OCI-LY7 (cell line): ENCODE results near the gene KIF3A. TPM values are rescaled to one million over a fixed set of nuclear protein-coding genes. Genes with fewer than 3 reads are reported as not detected.

ENCODE experiments used
- BruUV-seq: library from RNA; stranded (reverse); fragments of 400-500 nt; replicated peaks from 2 replicates; lab custom pipeline; 2021; lab: Mats Ljungman, UMichigan
- CTCF ChIA-PET: fragments of 300-600 bp; sonication (Branson Sonifier 250); formaldehyde crosslinking; loops from one replicate; lab custom pipeline; 2022; ENCODE audit warnings: antibody characterized with exemption; ENCODE audit not compliant: unreplicated experiment; lab: Charles Lee
- POLR2A ChIA-PET: fragments of 300-600 bp; sonication (Branson Sonifier 250); formaldehyde crosslinking; loops from one replicate; lab custom pipeline; 2022; ENCODE audit warnings: antibody characterized with exemption; lab: Charles Lee
- DNase-seq: peaks from one replicate; pipeline ENCODE4 v3.0.0-alpha.2; 2015; ENCODE audit warnings: low spot score
- H2AFZ ChIP-seq: fragments of 200-600 bp; sonication (generic), shearing (Covaris generic); 2 replicates; pipeline ENCODE4 v1.6.1; 2014; ENCODE audit warnings: mild to moderate bottlenecking, antibody characterized with exemption, low read length, moderate library complexity
- H3K27ac ChIP-seq: fragments of 200-600 bp; sonication (generic); 2 replicates; pipeline ENCODE4 v1.5.1; 2014; ENCODE audit warnings: mixed run types, low read depth, mild to moderate bottlenecking, moderate library complexity, low read length, inconsistent platforms; ENCODE audit not compliant: poor library complexity, severe bottlenecking
- H3K36me3 ChIP-seq: fragments of 200-600 bp; sonication (generic); 2 replicates; pipeline ENCODE4 v1.6.1; 2014; ENCODE audit warnings: mild to moderate bottlenecking, antibody characterized with exemption, low read length, moderate library complexity, mixed read lengths; ENCODE audit not compliant: insufficient read depth
- H3K4me1 ChIP-seq: fragments of 200-600 bp; sonication (generic); 2 replicates; pipeline ENCODE4 v1.5.1; 2014; ENCODE audit warnings: mild to moderate bottlenecking, low read length; ENCODE audit not compliant: insufficient read depth, poor library complexity, severe bottlenecking
- H3K4me2 ChIP-seq: fragments of 200-600 bp; sonication (generic); 2 replicates; pipeline ENCODE4 v1.6.1; 2014; ENCODE audit warnings: mild to moderate bottlenecking, low read length
- H3K4me3 ChIP-seq: fragments of 200-600 bp; sonication (generic); 2 replicates; pipeline ENCODE4 v1.5.1; 2014; ENCODE audit warnings: mild to moderate bottlenecking, low read depth, low read length; ENCODE audit not compliant: poor library complexity, severe bottlenecking
- H3K79me2 ChIP-seq: fragments of 200-600 bp; sonication (generic); 2 replicates; pipeline ENCODE4 v1.6.1; 2016; ENCODE audit warnings: low read depth, mild to moderate bottlenecking, low read length, moderate library complexity, mixed read lengths; ENCODE audit not compliant: insufficient read depth
- H3K9me2 ChIP-seq: fragments of 200-600 bp; sonication (generic); 2 replicates; pipeline ENCODE4 v1.6.1; 2016; ENCODE audit warnings: mild to moderate bottlenecking, low read length, mixed read lengths; ENCODE audit not compliant: insufficient read depth
- H3K9me3 ChIP-seq: fragments of 200-600 bp; sonication (generic); 2 replicates; pipeline ENCODE4 v1.6.1; 2014; ENCODE audit warnings: mild to moderate bottlenecking, mixed run types, low read length, mixed read lengths
- H4K20me1 ChIP-seq: fragments of 200-600 bp; sonication (generic); 2 replicates; pipeline ENCODE4 v1.6.1; 2014; ENCODE audit warnings: mild to moderate bottlenecking, antibody characterized with exemption, low read length, moderate library complexity, mixed read lengths; ENCODE audit not compliant: insufficient read depth
- EZH2phosphoT487 ChIP-seq: fragments of 200-600 bp; sonication (generic); IDR thresholded peaks from 2 replicates; pipeline ENCODE4 v1.6.1; 2018; ENCODE audit warnings: low read depth, borderline replicate concordance, mild to moderate bottlenecking, mixed run types, antibody characterized with exemption, low read length, moderate library complexity, mixed read lengths
- intact Hi-C: fragments of 100-400 bp; cut with micrococcal nuclease; formaldehyde crosslinking; loops from one replicate; pipeline ENCODE4 v1.10.0; 2022; ENCODE audit not compliant: unreplicated experiment
- total RNA-seq, 2 experiments: library from RNA; depleted of rRNA in 1 of 2; stranded (reverse); fragments of >200 nt in 1 of 2; shearing (Covaris generic) in 1 of 2; gene quantifications; 2 replicates each; pipeline ENCODE4 v1.2.3, GENCODE V29; 2014 to 2022
- TF ChIP-seq, protein P1 (sequence below): fragments of 200-600 bp; sonication (generic); conservative IDR thresholded peaks from 2 replicates; pipeline ENCODE4 v1.5.1; 2014; ENCODE audit warnings: mild to moderate bottlenecking, antibody characterized with exemption, low read length, moderate library complexity, mixed read lengths

Gene KIF3A
- total RNA-seq, 2 experiments from 2014 or later = 6.7 to 14.2 TPM

DNA sequence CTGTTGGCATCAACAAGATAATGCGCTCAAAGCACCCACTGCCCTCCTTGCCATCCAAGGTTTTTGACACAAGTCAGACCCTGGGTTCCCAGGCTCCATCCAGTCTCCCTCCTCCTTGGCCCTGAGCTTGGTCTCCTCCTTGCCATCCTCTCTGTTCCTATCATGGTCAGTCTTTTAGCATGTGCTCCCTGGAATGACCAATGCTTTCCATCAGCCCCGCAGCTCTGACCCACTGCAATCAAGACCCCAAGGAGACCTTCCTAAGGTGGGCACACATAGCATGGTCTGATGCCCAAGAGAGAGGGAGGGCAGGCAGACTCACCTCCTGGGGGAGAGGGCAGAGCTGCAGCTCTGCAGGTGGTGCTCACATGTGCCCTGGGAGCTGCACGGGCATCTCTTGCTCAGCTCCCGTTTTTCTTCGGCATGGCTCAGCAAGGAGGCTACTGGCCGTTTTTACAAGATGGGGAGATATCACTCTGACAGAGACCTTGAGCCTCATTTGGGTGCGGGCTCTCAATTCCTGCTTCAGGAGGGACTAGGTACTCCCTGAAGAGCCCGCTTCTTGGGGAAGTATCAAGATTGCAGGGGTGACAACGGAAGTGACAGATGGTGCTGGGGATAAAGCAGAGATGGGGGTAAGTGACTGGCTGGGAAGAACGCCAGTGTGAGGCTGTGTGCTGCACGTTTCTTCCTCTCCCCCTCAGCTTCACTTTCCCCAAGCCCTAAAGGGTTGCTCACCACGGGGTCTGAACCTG is 36.4 kb upstream of the KIF3A start:
- no peak for DNase-seq
- ChIA-PET POLR2A (interaction anchor here (1.0 kb wide), 1 partner anchor 36 kb away, joined by 4 read pairs; no protein-coding TSS in a partner anchor), CTCF (no interaction called here)
- H4K20me1 ChIP-seq = no peaks in the 10 kb centered on the region
- H3K36me3 ChIP-seq = no peaks in the 10 kb centered on the region
- H3K9me3 ChIP-seq = no peaks in the 10 kb centered on the region
- no peaks in the 10 kb centered on the region for H3K9me2 ChIP-seq
- BruUV-seq = no TSS peak
- no peaks in the 10 kb centered on the region for H3K79me2 ChIP-seq
- no peak overlapping the region for H3K4me3 ChIP-seq
- H3K27ac ChIP-seq = no peak overlapping the region
- H3K4me2 ChIP-seq = no peak overlapping the region; the same call in 1 of the 2 replicates
- TF ChIP-seq, protein P1, sequence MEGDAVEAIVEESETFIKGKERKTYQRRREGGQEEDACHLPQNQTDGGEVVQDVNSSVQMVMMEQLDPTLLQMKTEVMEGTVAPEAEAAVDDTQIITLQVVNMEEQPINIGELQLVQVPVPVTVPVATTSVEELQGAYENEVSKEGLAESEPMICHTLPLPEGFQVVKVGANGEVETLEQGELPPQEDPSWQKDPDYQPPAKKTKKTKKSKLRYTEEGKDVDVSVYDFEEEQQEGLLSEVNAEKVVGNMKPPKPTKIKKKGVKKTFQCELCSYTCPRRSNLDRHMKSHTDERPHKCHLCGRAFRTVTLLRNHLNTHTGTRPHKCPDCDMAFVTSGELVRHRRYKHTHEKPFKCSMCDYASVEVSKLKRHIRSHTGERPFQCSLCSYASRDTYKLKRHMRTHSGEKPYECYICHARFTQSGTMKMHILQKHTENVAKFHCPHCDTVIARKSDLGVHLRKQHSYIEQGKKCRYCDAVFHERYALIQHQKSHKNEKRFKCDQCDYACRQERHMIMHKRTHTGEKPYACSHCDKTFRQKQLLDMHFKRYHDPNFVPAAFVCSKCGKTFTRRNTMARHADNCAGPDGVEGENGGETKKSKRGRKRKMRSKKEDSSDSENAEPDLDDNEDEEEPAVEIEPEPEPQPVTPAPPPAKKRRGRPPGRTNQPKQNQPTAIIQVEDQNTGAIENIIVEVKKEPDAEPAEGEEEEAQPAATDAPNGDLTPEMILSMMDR = no peak
- no peak for TF ChIP-seq EZH2phosphoT487
- intact Hi-C loops = no loop called here
- H3K4me1 ChIP-seq = peaks cover 7% of the 10 kb centered on the region
- H2AFZ ChIP-seq = no peak overlapping the region

DNA sequence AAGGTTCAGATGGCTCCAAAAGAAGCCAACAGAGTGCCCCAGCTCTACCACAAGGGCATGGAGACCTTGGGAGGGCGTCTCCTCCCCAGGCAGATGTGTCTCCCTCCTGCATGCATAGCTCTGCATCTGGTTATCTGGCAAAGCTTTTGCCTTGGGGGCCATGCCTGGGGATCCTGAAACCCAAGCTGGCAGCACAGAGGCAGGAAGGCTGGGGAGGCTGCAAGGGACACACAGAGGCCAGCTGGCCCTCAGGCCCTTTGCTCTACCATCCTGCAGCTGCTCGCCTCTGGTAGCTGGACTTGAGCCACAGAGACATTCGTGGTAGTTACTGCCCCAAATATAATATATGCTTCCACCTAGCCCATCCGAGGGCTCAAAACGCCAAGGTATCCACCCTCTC is 35.8 kb upstream of the KIF3A start:
- no peak for TF ChIP-seq EZH2phosphoT487
- TF ChIP-seq, protein P1 = no peak
- H4K20me1 ChIP-seq = no peaks in the 10 kb centered on the region
- no peaks in the 10 kb centered on the region for H3K36me3 ChIP-seq
- no peak overlapping the region for H3K4me2 ChIP-seq
- DNase-seq = no peak
- CTCF ChIA-PET = no interaction called here
- no peaks in the 10 kb centered on the region for H3K9me2 ChIP-seq
- no peak overlapping the region for H3K27ac ChIP-seq
- H3K79me2 ChIP-seq = no peaks in the 10 kb centered on the region
- POLR2A ChIA-PET = interaction anchor here (0.6 to 1.0 kb wide), 3 partner anchors 18 to 35 kb away, joined by 3 to 4 read pairs (median 3); no protein-coding TSS in a partner anchor
- H3K4me3 ChIP-seq = no peak overlapping the region
- H3K4me1 ChIP-seq = peaks cover 7% of the 10 kb centered on the region
- no peak overlapping the region for H2AFZ ChIP-seq
- no TSS peak for BruUV-seq
- no peaks in the 10 kb centered on the region for H3K9me3 ChIP-seq
- intact Hi-C loops = no loop called here
